H9 (cell line): Measurements from ENCODE around the gene NAP1L1. TPM values are rescaled to one million over a fixed set of nuclear protein-coding genes. Genes with fewer than 3 reads are reported as not detected.

ENCODE experiments used
- DNase-seq: peaks from one replicate; pipeline ENCODE4 v3.0.0-alpha.2; 2017
- H2AFZ ChIP-seq: one replicate; pipeline ENCODE4 v1.6.1; 2013; ENCODE audit warnings: mild to moderate bottlenecking, low read length, control low read depth, moderate library complexity
- H2AK5ac ChIP-seq: 2 replicates; pipeline ENCODE4 v1.6.1; 2013; ENCODE audit warnings: low read length, control low read depth, mixed read lengths; ENCODE audit not compliant: insufficient read length
- H2BK120ac ChIP-seq: one replicate; pipeline ENCODE4 v1.6.1; 2013; ENCODE audit warnings: low read depth, mild to moderate bottlenecking, low read length, control low read depth, inconsistent platforms; ENCODE audit not compliant: poor library complexity, severe bottlenecking
- H2BK12ac ChIP-seq: 2 replicates; pipeline ENCODE4 v1.6.1; 2013; ENCODE audit warnings: low read length, control low read depth, mixed read lengths, low read depth; ENCODE audit not compliant: insufficient read length
- H2BK15ac ChIP-seq: 2 replicates; pipeline ENCODE4 v1.6.1; 2013; ENCODE audit warnings: low read depth, low read length, control low read depth
- H2BK20ac ChIP-seq: one replicate; pipeline ENCODE4 v1.6.1; 2013; ENCODE audit warnings: low read depth, mild to moderate bottlenecking, low read length, control low read depth, inconsistent platforms; ENCODE audit not compliant: poor library complexity, severe bottlenecking
- H2BK5ac ChIP-seq: 2 replicates; pipeline ENCODE4 v1.6.1; 2013; ENCODE audit warnings: low read length, control low read depth, mixed read lengths; ENCODE audit not compliant: insufficient read length
- H3K14ac ChIP-seq: 2 replicates; pipeline ENCODE4 v1.6.1; 2013; ENCODE audit warnings: low read length, control low read depth; ENCODE audit not compliant: insufficient read depth
- H3K18ac ChIP-seq: 2 replicates; pipeline ENCODE4 v1.6.1; 2013; ENCODE audit warnings: low read depth, mild to moderate bottlenecking, mixed read lengths, low read length, control low read depth; ENCODE audit not compliant: insufficient read length
- H3K23ac ChIP-seq: 2 replicates; pipeline ENCODE4 v1.6.1; 2013; ENCODE audit warnings: low read length, control low read depth, mixed read lengths, low read depth; ENCODE audit not compliant: insufficient read length
- H3K23me2 ChIP-seq: 2 replicates; pipeline ENCODE4 v1.6.1; 2013; ENCODE audit warnings: low read depth, mild to moderate bottlenecking, mixed read lengths, low read length, control low read depth; ENCODE audit not compliant: insufficient read length, poor library complexity, severe bottlenecking
- H3K27ac ChIP-seq: 2 replicates; pipeline ENCODE4 v1.5.1; 2013; ENCODE audit warnings: low read length, control low read depth, mixed read lengths, low read depth; ENCODE audit not compliant: insufficient read length
- H3K27me3 ChIP-seq: 2 replicates; pipeline ENCODE4 v1.6.1; 2013; ENCODE audit warnings: low read length, control low read depth, inconsistent platforms; ENCODE audit not compliant: insufficient read depth
- H3K4ac ChIP-seq: 2 replicates; pipeline ENCODE4 v1.6.1; 2013; ENCODE audit warnings: low read depth, mild to moderate bottlenecking, control low read depth, inconsistent platforms, low read length, moderate library complexity
- H3K4me1 ChIP-seq: 2 replicates; pipeline ENCODE4 v1.6.1; 2013; ENCODE audit warnings: low read length, control low read depth, inconsistent platforms; ENCODE audit not compliant: insufficient read depth
- H3K4me2 ChIP-seq: 2 replicates; pipeline ENCODE4 v1.6.1; 2013; ENCODE audit warnings: low read length, control low read depth, mixed read lengths; ENCODE audit not compliant: insufficient read length, insufficient read depth
- H3K56ac ChIP-seq: 2 replicates; pipeline ENCODE4 v1.6.1; 2013; ENCODE audit warnings: low read depth, mild to moderate bottlenecking, mixed read lengths, low read length, control low read depth; ENCODE audit not compliant: insufficient read length
- H3K79me1 ChIP-seq: 2 replicates; pipeline ENCODE4 v1.6.1; 2013; ENCODE audit warnings: low read depth, mild to moderate bottlenecking, moderate library complexity, low read length, control low read depth, inconsistent platforms; ENCODE audit not compliant: insufficient read depth, poor library complexity, severe bottlenecking
- H3K79me2 ChIP-seq: 2 replicates; pipeline ENCODE4 v1.6.1; 2013; ENCODE audit warnings: low read length, control low read depth, inconsistent platforms; ENCODE audit not compliant: insufficient read depth
- H3K9ac ChIP-seq: 2 replicates; pipeline ENCODE4 v1.6.1; 2013; ENCODE audit warnings: low read length, control low read depth, mixed read lengths; ENCODE audit not compliant: insufficient read length; ENCODE audit errors: extremely low read depth
- H3K9me3 ChIP-seq: one replicate; pipeline ENCODE4 v1.6.1; 2013; ENCODE audit warnings: low read depth, low read length, inconsistent platforms; ENCODE audit not compliant: control insufficient read depth
- H3T11ph ChIP-seq: one replicate; pipeline ENCODE4 v1.6.1; 2013; ENCODE audit warnings: mild to moderate bottlenecking, low read length, control low read depth, inconsistent platforms
- H4K20me1 ChIP-seq: one replicate; pipeline ENCODE4 v1.6.1; 2013; ENCODE audit not compliant: control insufficient read depth, insufficient read length, insufficient read depth
- H4K5ac ChIP-seq: 2 replicates; pipeline ENCODE4 v1.6.1; 2013; ENCODE audit warnings: low read depth, mild to moderate bottlenecking, mixed read lengths, low read length, control low read depth; ENCODE audit not compliant: insufficient read length
- H4K8ac ChIP-seq: replicated peaks from 2 replicates; pipeline ENCODE4 v1.6.1; 2013; ENCODE audit warnings: low read length, control low read depth, mixed read lengths, low read depth; ENCODE audit not compliant: insufficient read length
- H4K91ac ChIP-seq: 2 replicates; pipeline ENCODE4 v1.6.1; 2013; ENCODE audit warnings: low read depth, mild to moderate bottlenecking, moderate library complexity, mixed read lengths, low read length, control low read depth; ENCODE audit not compliant: insufficient read length
- H3K27ac Mint-ChIP-seq, 3 experiments: 2 replicates in 2 of 3; 3 replicates in 1 of 3; pipeline ENCODE4 v1.8.0; 2020 to 2021; ENCODE audit warnings: mixed read lengths in 3 of 3, mild to moderate bottlenecking in 1 of 3, moderate library complexity in 1 of 3
- H3K27me3 Mint-ChIP-seq: 2 replicates; pipeline ENCODE4 v1.8.0; 2021; ENCODE audit warnings: low read depth, mild to moderate bottlenecking, moderate library complexity, mixed read lengths
- H3K36me3 Mint-ChIP-seq, 3 experiments: 2 replicates in 2 of 3; 3 replicates in 1 of 3; pipeline ENCODE4 v1.8.0; 2020 to 2021; ENCODE audit warnings: low read depth in 3 of 3, mixed read lengths in 3 of 3; ENCODE audit not compliant: insufficient read depth in 1 of 3
- H3K4me1 Mint-ChIP-seq, 2 experiments: 2 replicates each; pipeline ENCODE4 v1.8.0; 2020; ENCODE audit warnings: mixed read lengths in 2 of 2
- H3K4me3 Mint-ChIP-seq, 2 experiments: 2 replicates in 1 of 2; 3 replicates in 1 of 2; pipeline ENCODE4 v1.8.0; 2020 to 2021; ENCODE audit warnings: mild to moderate bottlenecking in 2 of 2, mixed read lengths in 2 of 2, moderate library complexity in 1 of 2
- H3K9me3 Mint-ChIP-seq, 2 experiments: 2 replicates in 1 of 2; 3 replicates in 1 of 2; pipeline ENCODE4 v1.8.0; 2020; ENCODE audit warnings: mild to moderate bottlenecking in 2 of 2, mixed read lengths in 2 of 2, moderate library complexity in 1 of 2
- CTCF ChIP-seq: fragments of 200-600 bp; sonication (generic); conservative IDR thresholded peaks from 3 replicates; pipeline ENCODE4 v1.8.0; 2021; ENCODE audit warnings: antibody characterized with exemption, mild to moderate bottlenecking
- WGBS: extraction: QIAGEN DNeasy Blood & Tissue Kit; methylation state at CpG from one replicate; pipeline ENCODE4 v1.1.7; 2013; ENCODE audit warnings: missing lambda C conversion rate, low lambda C conversion rate, mixed read lengths; ENCODE audit not compliant: insufficient read length; ENCODE audit errors: extremely low coverage; 5-methylcytosine and 5-hydroxymethylcytosine counted together
- total RNA-seq: library from RNA; stranded (reverse); gene quantifications from 2 replicates; pipeline ENCODE4 v1.2.1, GENCODE V29; 2021

Gene NAP1L1
- total RNA-seq, 1 experiment from 2014 or later: 1,012 TPM

DNA sequence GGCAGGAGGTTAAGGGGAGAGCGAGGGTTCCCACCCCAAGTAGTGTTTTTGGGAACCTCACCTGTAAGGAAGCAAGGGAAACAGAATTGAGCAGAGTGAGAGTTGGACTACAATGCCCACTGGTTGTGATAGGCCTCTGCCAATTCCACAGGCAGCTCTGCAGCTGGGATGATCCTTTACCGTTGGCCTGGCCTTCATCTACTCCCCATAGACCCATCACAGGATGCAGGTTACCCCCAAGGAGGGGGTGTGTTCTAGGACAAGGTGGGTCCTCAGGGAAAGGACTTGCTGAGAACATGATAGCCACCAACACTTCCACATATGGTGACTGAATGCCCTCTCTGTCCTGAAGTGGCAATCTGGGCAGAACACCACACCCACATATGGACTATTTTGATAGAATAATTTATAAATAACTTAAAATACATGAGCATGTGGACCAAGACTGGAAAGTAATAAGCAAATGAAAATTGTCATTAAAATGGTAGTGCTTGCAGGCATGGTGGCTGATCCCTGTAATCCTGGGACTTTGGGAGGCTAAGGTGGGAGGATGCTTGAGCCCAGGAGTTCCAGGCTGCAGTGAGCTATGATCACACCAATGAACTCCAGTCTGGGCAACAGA is 61.3 kb downstream of the NAP1L1 start:
- Histone ChIP-seq H3K9ac (no peak overlapping the region), H3K4me1 (peaks cover 4% of the 10 kb centered on the region; the same call in 1 of the 2 replicates), H4K8ac (no peak overlapping the region), H3K18ac (no peak overlapping the region), H2BK120ac (no peak overlapping the region), H2AK5ac (no peak overlapping the region), H4K5ac (no peak overlapping the region), H3K4ac (no peak overlapping the region), H3K27me3 (no peaks in the 10 kb centered on the region), H2AFZ (no peak overlapping the region), H2BK5ac (no peak overlapping the region), H3K79me1 (no peaks in the 10 kb centered on the region), H2BK12ac (no peak overlapping the region), H2BK20ac (no peak overlapping the region), H2BK15ac (no peak overlapping the region), H3K56ac (no peak overlapping the region), H3K14ac (no peak overlapping the region), H4K91ac (no peak overlapping the region), H3T11ph (no peak overlapping the region), H4K20me1 (no peaks in the 10 kb centered on the region), H3K79me2 (no peaks in the 10 kb centered on the region), H3K4me2 (no peak overlapping the region), H3K23ac (no peak overlapping the region), H3K23me2 (no peaks in the 10 kb centered on the region), H3K27ac (no peak overlapping the region), H3K9me3 (no peaks in the 10 kb centered on the region)
- no peaks in the 10 kb centered on the region for H3K9me3 Mint-ChIP-seq
- H3K4me3 Mint-ChIP-seq: no peak overlapping the region
- WGBS: no CpG with 5 or more reads among the region's 2 CpGs
- TF ChIP-seq CTCF: no peak
- DNase-seq: no peak
- H3K27ac Mint-ChIP-seq: peak overlapping the region in 1 of 3 experiments; percentile 19; a peak in 1 of 7 replicates
- H3K27me3 Mint-ChIP-seq: no peaks in the 10 kb centered on the region
- H3K4me1 Mint-ChIP-seq: peaks cover 48 to 53% of the 10 kb centered on the region in 2 experiments
- H3K36me3 Mint-ChIP-seq: peaks cover 0 to 17% (median 11%) of the 10 kb centered on the region in 3 experiments; a peak in 3 of 7 replicates
